Endodermal cell (in vitro differentiated cells): ENCODE results near the gene HECTD2. TPM values are rescaled to one million over a fixed set of nuclear protein-coding genes. Genes with fewer than 3 reads are reported as not detected.

Source experiments
- DNase-seq: peaks from one replicate; pipeline ENCODE4 v3.0.0-alpha.2; 2017
- H3K27ac ChIP-seq: 2 replicates; pipeline ENCODE4 v1.5.1; 2013; ENCODE audit warnings: mild to moderate bottlenecking, low read depth, low read length, moderate library complexity
- H3K27me3 ChIP-seq: 2 replicates; pipeline ENCODE4 v1.6.1; 2013; ENCODE audit warnings: mild to moderate bottlenecking, low read length, moderate library complexity; ENCODE audit not compliant: insufficient read depth, control insufficient read depth, poor library complexity, severe bottlenecking
- H3K36me3 ChIP-seq: 2 replicates; pipeline ENCODE4 v1.7.0; 2013; ENCODE audit warnings: mild to moderate bottlenecking, low read length, moderate library complexity; ENCODE audit not compliant: control insufficient read depth, insufficient read depth
- H3K4me1 ChIP-seq: one replicate; pipeline ENCODE4 v1.7.0; 2013; ENCODE audit warnings: low read length; ENCODE audit not compliant: control insufficient read depth, insufficient read depth
- H3K4me3 ChIP-seq: 2 replicates; pipeline ENCODE4 v1.5.1; 2013; ENCODE audit warnings: mild to moderate bottlenecking, low read length, moderate library complexity
- H3K9ac ChIP-seq: 2 replicates; pipeline ENCODE4 v1.6.1; 2013; ENCODE audit warnings: mild to moderate bottlenecking, low read length, moderate library complexity; ENCODE audit not compliant: poor library complexity, severe bottlenecking; ENCODE audit errors: extremely low read depth
- H3K9me3 ChIP-seq: 2 replicates; pipeline ENCODE4 v1.6.1; 2013; ENCODE audit warnings: mild to moderate bottlenecking, low read length, moderate library complexity; ENCODE audit not compliant: control insufficient read depth
- H3K27ac Mint-ChIP-seq: 2 replicates; pipeline ENCODE4 v1.8.0; 2020; ENCODE audit warnings: mixed read lengths
- H3K27me3 Mint-ChIP-seq: 2 replicates; pipeline ENCODE4 v1.8.0; 2021; ENCODE audit warnings: mild to moderate bottlenecking, mixed read lengths; ENCODE audit not compliant: insufficient read depth
- H3K36me3 Mint-ChIP-seq: 2 replicates; pipeline ENCODE4 v1.8.0; 2020; ENCODE audit warnings: low read depth, mixed read lengths
- H3K4me1 Mint-ChIP-seq: 2 replicates; pipeline ENCODE4 v1.8.0; 2020; ENCODE audit warnings: mixed read lengths
- H3K4me3 Mint-ChIP-seq: 2 replicates; pipeline ENCODE4 v1.8.0; 2020; ENCODE audit warnings: mild to moderate bottlenecking, moderate library complexity, mixed read lengths
- H3K9me3 Mint-ChIP-seq: 2 replicates; pipeline ENCODE4 v1.8.0; 2020; ENCODE audit warnings: mild to moderate bottlenecking, mixed read lengths
- CTCF ChIP-seq: fragments of 200-600 bp; sonication (generic); conservative IDR thresholded peaks from 2 replicates; pipeline ENCODE4 v1.5.0; 2021; ENCODE audit warnings: antibody characterized with exemption, mild to moderate bottlenecking
- WGBS, 2 experiments: methylation state at CpG; one replicate each; pipeline versions ENCODE4 v1.1.5 to v1.1.7; 2013; ENCODE audit warnings: missing lambda C conversion rate in 2 of 2, mixed read lengths in 1 of 2; ENCODE audit not compliant: insufficient coverage in 1 of 2, insufficient read length in 1 of 2; 5-methylcytosine and 5-hydroxymethylcytosine counted together
- total RNA-seq, 2 donors: library from RNA; stranded (reverse); fragmentation: NEBNext Ultra II Directional in 1 of 2; extraction: Animal tissue kit (Norgen Biotek cat#: 25700) in 1 of 2; gene quantifications; 2 replicates in 1 of 2; 3 replicates in 1 of 2; pipeline ENCODE4 v1.2.1, GENCODE V29; 2021

Gene HECTD2
- total RNA-seq, 2 donors from 2014 or later, result 8.8 to 13.4 TPM

- Mint-ChIP-seq H3K27ac (no peak overlapping the region), H3K4me1 (peaks cover 10% of the 10 kb centered on the region), H3K4me3 (no peak overlapping the region), H3K9me3 (no peaks in the 10 kb centered on the region), H3K27me3 (peaks cover 8% of the 10 kb centered on the region), H3K36me3 (no peaks in the 10 kb centered on the region)
- no peak overlapping the region for H3K27ac ChIP-seq
- TF ChIP-seq CTCF, result no peak
- no peaks in the 10 kb centered on the region for H3K4me1 ChIP-seq
- 89 to 92% methylated on average over 3 of the region's 3 CpGs for WGBS, 2 experiments
- no peak overlapping the region for H3K9ac ChIP-seq
- no peak for DNase-seq
- H3K36me3 ChIP-seq, result no peaks in the 10 kb centered on the region
- H3K27me3 ChIP-seq, result peaks cover 22% of the 10 kb centered on the region
- H3K4me3 ChIP-seq, result no peak overlapping the region
- H3K9me3 ChIP-seq, result no peaks in the 10 kb centered on the region
Observed at GRCh38 chr10:91416339-91416855, 6.3 kb downstream of the HECTD2 start.

GRCh38 chr10:91418416-91418815, 8.3 kb downstream of the HECTD2 start:
- peaks cover 19% of the 10 kb centered on the region for H3K27me3 ChIP-seq
- Mint-ChIP-seq H3K27me3 (peaks cover 2% of the 10 kb centered on the region), H3K9me3 (no peaks in the 10 kb centered on the region), H3K36me3 (no peaks in the 10 kb centered on the region), H3K4me3 (no peak overlapping the region), H3K4me1 (peaks cover 4% of the 10 kb centered on the region), H3K27ac (no peak overlapping the region)
- no peaks in the 10 kb centered on the region for H3K36me3 ChIP-seq
- no peak overlapping the region for H3K27ac ChIP-seq
- H3K9ac ChIP-seq, result no peak overlapping the region
- no peaks in the 10 kb centered on the region for H3K9me3 ChIP-seq
- no peak overlapping the region for H3K4me3 ChIP-seq
- no peak for DNase-seq
- H3K4me1 ChIP-seq, result no peaks in the 10 kb centered on the region
- 100% methylated on average over 2 of the region's 2 CpGs; no CpG with 5 or more reads in 1 of the 2 experiments for WGBS, 2 experiments
- TF ChIP-seq CTCF, result no peak

- no peak overlapping the region for H3K27ac Mint-ChIP-seq
- WGBS, 2 experiments, result 90 to 93% methylated on average over 2 of the region's 2 CpGs
Observed at GRCh38 chr10:91420868-91421267, 10.7 kb downstream of the HECTD2 start.

More at GRCh38 chr10:91420868-91421267, 10.7 kb downstream of the HECTD2 start:
- Mint-ChIP-seq H3K9me3 (no peaks in the 10 kb centered on the region), H3K36me3 (peaks cover under 1% of the 10 kb centered on the region), H3K4me1 (peaks cover 4% of the 10 kb centered on the region), H3K27me3 (no peaks in the 10 kb centered on the region), H3K4me3 (no peak overlapping the region)
- peaks cover 7% of the 10 kb centered on the region for H3K27me3 ChIP-seq
- TF ChIP-seq CTCF, result no peak
- no peak for DNase-seq
- H3K4me3 ChIP-seq, result no peak overlapping the region
- no peak overlapping the region for H3K9ac ChIP-seq
- H3K27ac ChIP-seq, result no peak overlapping the region
- no peaks in the 10 kb centered on the region for H3K9me3 ChIP-seq
- H3K4me1 ChIP-seq, result no peaks in the 10 kb centered on the region
- H3K36me3 ChIP-seq, result no peaks in the 10 kb centered on the region
